Activated T-cell treated with anti-CD3 and anti-CD28 coated beads for 1 hour (primary cell): ENCODE results near the gene DENND5A.
"Not testable (repeated sequence)": the region's sequence is repeated elsewhere in the genome, so short reads cannot be mapped to it uniquely, and the experiment has no call there.

ENCODE experiments used
- DNase-seq: peaks from one replicate; pipeline ENCODE4 v3.0.0-alpha.2; 2020; ENCODE audit warnings: low read depth

The DENND5A gene

DNA sequence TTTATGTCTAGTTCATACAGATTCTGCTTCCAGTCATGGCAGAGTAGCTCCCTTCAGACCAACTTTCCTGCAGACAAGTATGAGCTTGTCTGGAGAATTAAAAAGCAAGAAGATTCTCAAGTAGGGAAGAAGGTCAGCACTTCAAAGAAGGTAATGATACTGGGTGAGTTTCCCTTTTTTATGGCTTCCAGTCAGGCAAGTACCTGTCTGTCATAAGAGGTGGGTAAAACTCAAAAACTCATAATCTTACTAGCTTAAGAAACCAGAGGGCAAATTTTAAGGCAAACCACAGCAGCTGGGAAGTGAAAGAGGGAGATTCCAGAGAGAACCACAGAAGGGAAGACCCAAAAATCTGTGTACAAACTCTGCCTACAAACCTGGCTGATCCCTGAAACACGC is 54.2 kb downstream of the DENND5A start:
- DNase-seq, result no peak

DNA sequence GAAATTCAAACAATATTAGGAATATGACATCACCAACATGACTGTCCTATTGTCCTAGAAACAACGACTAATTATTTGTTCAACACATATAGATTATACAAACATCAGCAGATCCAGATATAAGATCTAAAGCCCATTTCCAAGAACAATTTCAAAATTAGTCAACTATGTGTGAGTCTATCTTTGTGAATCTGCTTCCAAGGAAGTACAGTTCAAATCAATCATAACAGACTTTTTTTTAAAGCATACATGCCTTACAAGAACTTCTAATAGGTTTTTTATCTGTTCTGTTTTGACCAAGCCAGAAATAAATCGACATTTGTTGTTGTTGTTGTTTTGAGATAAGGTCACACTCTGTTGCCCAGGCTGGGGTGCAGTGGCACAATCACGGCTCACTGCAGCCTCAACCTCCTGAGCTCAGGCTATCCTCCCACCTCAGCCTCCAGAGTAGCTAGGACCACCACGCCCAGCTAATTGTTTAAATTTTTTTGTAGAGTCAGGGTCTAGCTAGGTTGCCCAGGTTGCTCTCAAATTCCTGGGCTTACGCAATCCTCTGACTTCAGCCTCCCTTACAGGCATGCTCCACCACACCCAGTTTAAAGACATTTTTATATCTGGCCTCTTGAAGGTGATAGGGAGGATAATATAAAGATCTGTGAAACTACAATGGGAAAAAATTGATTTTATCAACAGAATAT is 54.8 kb downstream of the DENND5A start:
- no peak for DNase-seq

DNA sequence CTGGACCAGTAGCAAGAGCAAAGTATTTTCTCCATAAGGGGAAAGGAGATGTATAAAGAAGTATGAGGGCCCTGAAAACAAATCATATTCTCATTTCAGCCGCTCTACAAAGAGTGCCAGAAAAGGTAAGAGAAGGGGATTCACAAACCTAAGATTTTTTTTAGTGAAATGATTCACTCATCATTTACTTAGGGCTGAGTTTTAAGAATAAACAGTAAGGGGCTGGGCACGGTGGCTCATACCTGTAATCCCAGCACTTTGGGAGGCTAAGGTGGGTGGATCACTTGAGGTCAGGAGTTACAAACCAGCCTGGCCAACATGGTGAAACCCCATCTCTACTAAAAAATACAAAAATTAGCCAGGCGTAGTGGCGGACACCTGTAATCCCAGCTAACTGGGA is 55.5 kb downstream of the DENND5A start:
- not testable (repeated sequence) for DNase-seq

DNA sequence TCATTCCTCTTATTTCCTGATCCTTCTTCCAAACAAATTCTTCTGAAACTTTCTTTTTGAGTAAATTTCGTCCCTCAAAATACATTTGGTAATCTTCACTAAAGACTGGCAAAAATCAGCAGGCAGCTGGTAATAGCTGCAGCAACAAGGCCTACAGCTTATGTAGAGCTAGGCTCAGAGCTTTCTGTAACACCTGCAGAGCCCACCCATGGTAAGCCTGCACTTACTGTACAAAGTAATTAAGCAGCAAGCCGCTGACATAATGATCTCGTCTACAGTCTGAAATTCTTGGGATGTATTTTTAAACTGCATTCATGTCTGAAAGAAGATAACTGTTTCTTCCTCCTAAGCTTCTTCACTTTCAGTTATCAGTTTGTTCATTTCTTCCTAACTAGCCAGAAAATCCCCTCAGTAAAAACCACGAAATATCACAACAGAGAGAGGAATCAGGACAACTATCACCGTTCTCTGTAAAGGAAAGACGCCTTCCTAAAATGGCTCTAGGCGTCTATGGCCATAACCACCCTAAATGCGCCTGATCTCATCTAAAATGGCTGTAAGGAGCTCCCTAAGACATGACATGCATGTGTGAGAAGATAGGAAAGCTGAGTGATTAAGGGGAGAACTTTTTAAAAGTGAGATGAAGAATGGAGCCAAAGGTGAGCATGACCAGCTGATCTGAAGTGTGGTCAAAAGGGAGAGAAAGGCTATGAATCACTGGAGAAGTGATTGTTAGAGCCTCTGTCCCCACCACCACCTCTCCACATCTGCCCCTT is 56.2 kb downstream of the DENND5A start:
- DNase-seq, result no peak

DNA sequence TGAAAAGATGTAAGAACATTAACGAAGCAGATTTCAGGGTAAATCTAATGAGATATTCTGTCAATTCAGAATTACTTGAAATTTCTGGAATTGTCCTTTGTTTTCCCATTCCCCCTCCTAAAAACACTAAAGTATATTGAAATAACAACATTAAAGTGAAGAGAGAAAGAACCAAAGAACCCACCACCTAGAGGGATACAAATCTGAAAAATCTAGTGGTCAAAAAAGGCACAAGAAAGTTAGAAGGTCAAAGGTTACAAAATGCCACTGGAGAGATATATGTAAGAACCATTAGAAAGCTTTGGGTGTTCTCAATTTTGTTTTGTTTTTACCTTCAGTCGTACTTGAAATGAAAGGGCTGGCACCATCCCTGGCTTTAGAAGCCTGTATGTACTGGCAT is 57.9 kb downstream of the DENND5A start:
- no peak for DNase-seq

DNA sequence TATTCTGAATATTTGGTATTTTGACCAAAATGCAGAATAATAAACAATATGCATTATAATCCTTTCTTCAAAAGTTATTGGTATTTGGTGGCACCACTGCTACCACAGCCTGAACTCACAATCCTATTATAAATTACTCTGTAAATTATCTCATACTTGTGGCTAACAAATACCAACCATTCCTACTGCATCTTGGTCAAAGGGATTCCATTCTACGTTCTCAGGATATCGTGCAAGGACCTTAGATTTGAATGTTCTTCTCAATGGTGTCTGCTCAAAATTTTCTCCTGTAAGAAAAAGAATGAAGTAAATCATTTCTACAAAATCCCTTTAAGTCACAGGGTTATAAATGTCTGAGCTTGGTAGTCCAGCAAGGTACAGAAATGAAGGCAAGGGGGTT is 58.7 kb downstream of the DENND5A start:
- no peak for DNase-seq

DNA sequence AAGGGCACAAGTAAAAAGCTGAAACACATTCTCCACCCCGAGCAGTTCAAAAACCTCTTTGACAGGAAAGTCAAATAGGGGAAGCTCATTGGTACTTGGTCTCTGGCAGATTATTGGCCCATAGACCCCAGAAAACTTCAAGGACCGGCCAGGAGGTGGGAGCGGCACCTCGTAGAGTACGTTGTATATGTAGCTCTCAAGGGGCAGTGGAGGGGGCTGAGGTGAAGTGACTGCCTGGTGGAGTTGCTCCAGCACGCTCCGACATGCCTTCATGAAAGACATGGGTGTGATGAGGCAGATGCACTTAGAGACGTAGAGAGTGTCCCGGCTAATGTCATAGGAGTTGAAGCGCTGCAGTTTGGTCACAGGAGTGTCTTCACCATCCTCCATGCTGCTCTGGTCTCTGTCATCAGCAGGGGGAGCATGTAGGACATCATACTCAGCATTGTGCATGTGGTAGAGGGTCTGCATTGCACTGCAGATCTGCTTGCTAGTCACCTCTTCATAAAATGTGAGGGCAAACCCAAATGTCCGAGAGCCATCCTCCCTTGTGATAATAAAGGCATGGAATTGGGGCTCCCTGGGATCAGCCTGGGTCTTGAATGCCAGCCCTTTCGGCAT is 61.3 kb downstream of the DENND5A start:
- DNase-seq, result no peak

DNA sequence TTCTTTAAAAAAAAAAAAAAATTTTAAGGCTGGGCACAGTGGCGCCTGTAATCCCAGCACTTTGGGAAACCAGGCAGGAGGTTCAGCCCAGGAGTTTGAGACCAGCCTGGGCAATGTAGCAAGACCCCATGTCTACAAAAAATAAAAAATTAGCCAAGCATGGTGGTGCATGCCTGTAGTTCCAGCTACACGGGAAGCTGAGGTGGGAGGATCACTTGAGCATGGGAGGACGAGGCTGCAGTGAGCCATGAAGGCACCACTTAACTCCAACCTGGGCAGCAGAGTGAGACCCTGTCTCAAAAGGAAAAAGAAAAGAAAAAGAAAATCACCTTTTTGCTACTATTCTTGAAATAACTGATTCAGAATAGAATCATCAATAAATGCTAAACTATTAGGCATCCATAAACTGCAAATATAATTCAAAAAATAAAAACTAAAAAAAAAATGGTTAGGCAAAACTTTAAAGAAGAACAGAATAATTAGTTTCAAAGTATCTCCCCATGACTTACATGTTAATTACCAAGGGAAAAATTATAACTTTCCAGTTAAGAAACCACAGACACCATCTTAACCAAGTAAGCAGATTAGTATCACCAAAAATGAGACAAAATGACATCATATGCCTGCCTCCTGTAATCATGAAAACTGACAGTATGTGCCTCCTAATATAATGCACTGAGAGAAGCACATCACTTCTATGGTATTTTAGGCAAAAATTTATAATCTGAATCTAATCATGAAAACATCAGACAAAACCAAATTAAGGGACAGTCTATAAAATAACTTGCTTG is 63.6 kb downstream of the DENND5A start:
- no peak for DNase-seq

DNA sequence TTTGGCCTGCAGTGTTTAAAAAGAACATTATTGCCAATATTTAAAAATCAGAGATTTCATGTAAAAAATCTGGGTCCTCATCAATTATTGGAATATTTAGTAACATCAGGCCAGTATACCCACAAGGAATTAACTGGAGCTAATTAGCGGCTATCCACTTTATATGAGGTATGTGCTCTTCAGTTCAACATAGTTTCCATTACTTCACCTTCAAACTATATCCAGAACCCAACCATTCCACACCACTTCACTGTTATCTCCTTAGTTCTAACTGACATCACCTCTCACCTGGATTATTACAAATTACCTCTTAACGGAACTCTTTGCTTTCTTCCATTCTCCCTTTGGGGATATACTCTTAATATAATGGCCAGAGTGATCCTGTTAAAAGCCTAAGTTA is 64.7 kb downstream of the DENND5A start:
- no peak for DNase-seq

DNA sequence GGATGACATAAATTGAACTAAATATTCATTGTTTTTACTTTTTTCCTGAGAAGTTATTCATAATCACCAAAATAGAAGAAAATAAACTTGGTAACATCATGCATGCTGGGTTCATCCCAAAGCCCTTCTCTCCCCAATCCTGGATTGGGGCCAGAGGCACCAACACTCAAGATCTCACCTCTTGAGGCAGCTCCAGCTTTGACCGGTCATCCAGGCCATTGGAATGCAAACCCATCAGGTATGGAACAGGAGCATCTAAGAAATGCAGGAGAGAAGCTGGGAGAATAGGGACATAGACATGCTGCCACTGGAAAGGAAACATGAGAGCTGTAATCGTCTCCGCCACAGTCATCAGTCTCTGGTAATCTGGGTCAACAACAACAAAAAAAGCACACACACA is 71.8 kb downstream of the DENND5A start:
- no peak for DNase-seq

DNA sequence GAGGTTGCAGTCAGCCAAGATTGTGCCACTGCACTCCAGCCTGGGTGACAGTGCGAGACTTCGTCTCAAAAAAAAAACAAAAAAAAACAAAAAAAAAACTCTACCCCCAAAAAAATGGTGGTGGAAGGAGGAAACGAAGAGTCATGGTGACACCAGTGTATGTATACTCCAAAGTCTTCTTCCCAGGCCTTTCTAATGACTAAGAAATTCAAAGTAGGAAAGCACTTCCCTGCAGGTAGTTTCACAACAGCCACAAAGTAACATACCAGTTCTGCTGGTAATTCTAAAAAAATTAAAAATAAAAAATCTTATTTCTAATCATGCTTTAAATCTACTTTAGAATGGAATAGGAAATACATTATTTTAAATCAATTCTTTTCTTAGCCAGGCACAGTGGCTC is 72.6 kb downstream of the DENND5A start:
- DNase-seq, result no peak

DNA sequence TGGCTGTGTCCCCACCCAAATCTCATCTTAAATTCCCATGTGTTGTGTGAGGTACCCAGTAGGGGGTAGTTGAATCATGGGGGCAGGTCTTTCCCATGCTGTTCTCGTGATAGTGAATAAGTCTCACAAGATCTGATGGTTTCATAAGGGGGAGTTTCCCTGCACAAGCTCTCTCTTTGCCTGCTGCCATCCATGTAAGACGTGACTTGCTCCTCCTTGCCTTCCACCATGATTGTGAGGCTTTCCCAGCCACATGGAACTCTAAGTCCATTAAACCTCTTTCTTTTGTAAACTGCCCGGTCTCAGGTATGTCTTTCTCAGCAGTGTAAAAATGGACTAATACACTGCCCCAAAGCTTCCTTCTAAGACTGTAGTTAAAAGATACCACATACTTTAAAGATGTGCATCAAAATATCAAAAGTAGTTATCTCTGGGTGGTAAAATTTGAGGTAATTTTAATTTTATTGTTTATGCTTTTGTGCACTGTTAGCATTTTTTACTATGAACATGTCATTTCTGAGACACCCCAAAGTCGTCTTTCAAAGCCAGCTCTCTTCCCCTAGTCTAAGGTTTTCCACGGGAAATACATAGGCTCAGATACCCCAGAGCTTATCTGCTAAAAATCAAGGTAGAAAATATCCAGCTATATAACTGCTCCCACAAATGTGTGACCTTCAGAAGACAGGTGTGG is 74.7 kb downstream of the DENND5A start:
- not testable (repeated sequence) for DNase-seq

DNA sequence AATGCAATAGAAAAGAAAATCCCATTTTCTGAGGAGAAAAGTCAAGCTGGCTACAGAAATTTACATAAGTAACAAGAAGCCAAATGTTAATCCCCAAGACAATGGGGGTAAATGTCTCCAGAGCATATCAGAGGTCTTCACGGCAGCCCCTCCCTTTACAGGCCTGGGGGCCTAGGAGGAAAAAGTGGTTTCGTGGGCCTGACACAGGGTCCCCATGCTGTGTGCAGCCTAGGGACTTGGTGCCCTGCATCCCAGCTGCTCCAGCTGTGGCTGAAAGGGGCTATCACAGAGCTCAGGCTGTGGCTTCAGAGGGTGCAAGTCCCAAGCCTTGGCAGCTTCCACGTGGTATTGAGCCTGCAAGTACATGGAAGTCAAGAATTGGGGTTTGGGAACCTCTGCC is 76.3 kb downstream of the DENND5A start:
- not testable (repeated sequence) for DNase-seq

DNA sequence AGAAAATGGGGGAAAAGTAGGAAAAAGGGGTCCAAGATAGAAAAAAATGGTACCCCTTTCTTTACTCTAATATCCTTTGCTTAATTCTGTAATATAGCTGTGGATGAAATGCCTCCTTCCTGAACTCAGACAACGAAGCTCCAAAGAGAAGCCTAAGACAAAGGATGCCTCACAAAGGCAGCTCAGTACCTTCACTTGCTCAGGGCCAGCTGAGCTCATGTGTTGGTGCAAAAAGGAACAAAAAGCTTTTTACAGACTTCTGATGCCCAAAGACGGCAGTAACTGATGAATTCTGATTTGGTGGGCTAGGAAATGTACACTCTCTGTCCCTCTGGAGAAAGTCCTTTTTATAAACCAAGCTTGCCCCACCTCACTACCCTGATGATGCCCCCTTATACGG is 77.5 kb downstream of the DENND5A start:
- no peak for DNase-seq

DNA sequence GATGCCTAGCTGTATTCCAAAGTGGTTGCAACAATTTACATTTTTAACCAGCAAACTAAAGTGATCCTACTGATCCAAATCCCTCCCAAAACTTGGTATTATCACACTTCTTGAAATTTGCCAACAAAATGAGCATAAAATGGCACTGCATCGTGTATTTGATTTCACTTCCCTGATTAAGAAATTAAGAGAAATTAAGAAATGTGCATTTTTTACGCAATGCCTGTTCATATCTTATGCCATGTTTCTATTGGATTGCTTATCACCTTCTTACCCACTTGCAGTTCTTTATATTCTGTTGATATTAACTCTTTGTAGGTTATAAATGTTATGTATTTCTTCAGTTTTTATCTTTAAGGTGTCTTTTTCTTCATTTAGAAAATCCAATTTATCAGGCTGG is 80.6 kb downstream of the DENND5A start:
- DNase-seq, result no peak

DNA sequence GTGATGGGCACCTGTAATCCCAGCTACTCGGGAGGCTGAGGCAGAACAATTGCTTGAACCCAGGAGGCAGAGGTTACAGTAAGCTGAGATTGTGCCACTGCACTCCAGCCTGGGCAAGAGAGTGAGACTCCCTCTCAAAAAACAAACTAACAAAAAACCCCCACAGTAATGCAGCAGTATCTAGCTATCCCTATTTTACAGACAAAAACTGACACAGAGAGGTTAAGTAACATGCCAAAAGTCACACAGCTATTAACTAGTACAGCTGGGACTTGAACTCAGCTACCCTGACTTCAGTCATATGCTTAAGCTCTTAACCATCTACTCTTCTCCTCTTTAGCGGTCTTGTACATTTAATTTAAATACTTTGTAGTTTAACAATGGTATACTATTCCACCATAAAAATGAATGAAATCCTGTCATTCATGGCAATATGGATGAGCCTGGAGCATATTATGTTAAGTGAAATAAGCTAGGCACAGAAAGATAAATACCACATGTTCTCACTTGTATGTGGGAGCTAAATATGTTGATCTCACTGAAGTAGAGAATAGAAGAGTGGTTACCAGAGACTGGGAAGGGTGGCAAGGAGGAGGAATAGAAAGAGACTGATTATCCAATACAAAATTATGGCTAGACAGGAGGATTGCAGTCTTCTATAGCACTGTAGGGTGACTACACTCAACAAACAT is 82.8 kb downstream of the DENND5A start:
- DNase-seq, result no peak

DNA sequence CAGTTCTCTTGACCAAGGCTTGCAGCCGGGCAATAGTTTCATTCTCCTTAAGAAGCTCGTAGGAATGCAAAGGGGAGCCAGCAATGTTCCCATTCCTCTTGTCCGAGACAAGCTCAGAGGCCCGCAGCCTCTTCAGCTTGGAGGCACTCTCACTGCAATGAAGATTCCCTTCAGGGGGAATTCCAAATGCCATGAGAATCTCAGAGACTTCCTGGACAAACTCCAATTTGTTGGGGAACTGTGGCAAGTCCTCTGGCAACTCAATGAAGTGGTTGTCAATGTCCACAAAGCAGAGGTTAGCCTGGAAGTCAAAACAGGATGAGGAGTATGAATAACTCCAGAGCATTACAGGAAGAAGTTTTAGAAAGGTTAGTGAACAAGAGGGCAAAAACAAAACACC is 84.4 kb downstream of the DENND5A start:
- no peak for DNase-seq

DNA sequence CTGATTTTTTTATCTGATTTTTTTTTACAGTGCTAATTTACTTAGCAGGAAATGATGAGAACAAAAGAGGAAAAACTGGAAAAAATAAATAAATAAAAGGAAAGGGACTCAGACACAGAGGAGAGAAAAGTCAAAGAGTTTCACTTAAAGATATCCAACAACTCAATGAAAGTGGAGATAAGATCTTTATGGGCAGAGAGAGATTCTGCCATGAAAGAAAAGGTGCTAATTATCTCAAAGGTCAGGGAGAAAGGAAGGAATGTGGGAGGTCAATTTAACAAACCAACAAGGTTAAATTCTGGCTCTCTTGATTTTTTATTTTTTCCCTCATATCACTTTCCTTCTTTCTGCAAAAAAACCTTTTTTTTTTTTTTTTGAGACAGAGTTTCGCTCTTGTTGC is 86.0 kb downstream of the DENND5A start:
- DNase-seq, result no peak

DNA sequence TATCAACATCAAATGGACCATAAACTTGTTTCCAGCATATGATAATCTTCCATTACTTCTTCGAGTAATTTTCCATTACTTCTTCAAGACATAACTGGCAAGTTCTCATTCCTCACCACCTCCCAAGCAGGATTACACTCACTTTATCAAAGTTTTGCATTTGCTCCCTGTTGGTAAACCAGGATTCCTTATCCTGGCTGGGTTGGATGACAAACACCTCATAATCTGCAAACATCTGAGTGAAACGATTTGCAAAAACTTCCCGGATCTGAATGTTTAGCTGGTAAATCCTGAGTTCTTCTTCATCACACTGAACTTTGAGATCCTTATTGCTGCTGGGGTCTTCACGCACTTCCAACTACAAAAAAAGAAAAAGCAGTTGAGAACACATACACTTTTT is 86.4 kb downstream of the DENND5A start:
- DNase-seq, result no peak

DNA sequence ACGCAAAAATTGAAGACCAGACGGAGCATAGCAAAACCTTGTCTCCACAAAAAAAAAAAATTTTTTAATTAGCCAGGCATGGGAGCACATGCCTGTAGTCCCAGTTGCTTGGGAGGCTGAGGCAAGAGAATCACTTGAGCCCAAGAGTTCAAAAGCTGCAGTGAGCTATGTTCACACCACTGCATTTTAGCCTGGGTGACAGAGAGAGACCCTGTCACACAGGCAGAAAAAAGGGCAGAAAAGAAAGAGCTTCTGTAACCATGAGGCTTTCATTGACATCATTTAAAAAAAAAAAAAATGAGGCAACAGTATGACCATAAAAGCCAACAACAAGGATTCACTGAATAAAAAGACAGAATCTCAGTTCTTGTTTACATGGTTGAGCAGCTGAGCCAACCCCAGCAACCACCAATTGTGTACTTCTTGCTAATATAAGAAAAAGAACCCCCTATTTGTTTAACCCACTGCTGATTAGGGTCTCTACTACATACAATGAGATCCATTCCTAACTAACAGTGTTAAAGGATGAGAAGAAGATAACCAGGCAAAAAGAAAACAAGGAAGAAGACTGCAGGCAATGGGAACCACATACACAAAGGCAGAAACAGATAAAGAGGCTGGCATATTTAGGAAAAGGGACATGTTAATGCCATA is 87.6 kb downstream of the DENND5A start:
- no peak for DNase-seq

DNA sequence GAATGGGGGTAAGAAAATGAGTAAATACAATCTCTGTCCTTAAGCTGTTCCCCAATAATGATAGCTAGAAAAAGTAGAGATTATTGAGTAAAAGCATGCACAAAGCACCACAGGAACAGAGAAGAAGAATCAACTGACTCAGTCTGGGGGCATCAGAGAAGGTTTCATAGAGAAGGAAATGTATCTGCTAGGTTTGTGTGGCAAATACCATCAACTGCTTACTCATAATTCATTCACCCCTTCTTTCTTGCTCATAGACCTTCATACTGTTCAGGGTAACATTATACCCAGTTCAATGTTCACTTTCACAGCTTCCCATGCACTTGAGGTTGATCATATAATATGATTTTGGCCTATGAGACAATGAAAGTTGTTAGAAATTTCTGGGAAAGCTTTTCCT is 88.6 kb downstream of the DENND5A start:
- no peak for DNase-seq
